Gastroesophageal sphincter (tissue), 4 donors: ENCODE measurements around the gene BCL2. TPM values are rescaled to one million over a fixed set of nuclear protein-coding genes. Genes with fewer than 3 reads are reported as not detected.
A peak's percentile ranks its signal among the peaks of the same experiment; 100 is the strongest.

Experiments
- ATAC-seq: fragments of 150-250 bp; one replicate; pipeline ENCODE4 v1.9.1; 2016; ENCODE audit warnings: mild to moderate bottlenecking, moderate library complexity
- H3K27ac ChIP-seq, 4 donors: fragments of 200-600 bp; sonication (generic) in 3 of 4; 1 replicate in 3 of 4; 2 replicates in 1 of 4; pipeline ENCODE4 v1.5.1; 2016 to 2019
- H3K27me3 ChIP-seq: fragments of 200-600 bp; sonication (generic); one replicate; pipeline ENCODE4 v1.5.1; 2019
- H3K36me3 ChIP-seq, 2 donors: fragments of 200-600 bp; sonication (generic); one replicate each; pipeline ENCODE4 v1.5.1; 2019; ENCODE audit warnings: control low read depth in 1 of 2
- H3K4me1 ChIP-seq, 3 donors: fragments of 200-600 bp; sonication (generic); 1 replicate in 2 of 3; 2 replicates in 1 of 3; pipeline ENCODE4 v1.5.1; 2016 to 2019; ENCODE audit warnings: control low read depth in 2 of 3
- H3K4me3 ChIP-seq, 2 donors: fragments of 200-600 bp; sonication (generic); one replicate each; pipeline ENCODE4 v1.5.1; 2019; ENCODE audit warnings: mild to moderate bottlenecking in 1 of 2, moderate library complexity in 1 of 2
- H3K9me3 ChIP-seq, 3 donors: fragments of 200-600 bp; sonication (generic); one replicate each; pipeline ENCODE4 v1.5.1; 2017 to 2019; ENCODE audit warnings: control low read depth in 2 of 3
- EP300 ChIP-seq: sonication (generic); formaldehyde crosslinking; IDR thresholded peaks from one replicate; pipeline ENCODE4 v1.6.1; 2017; ENCODE audit warnings: antibody characterized with exemption, mild to moderate bottlenecking
- POLR2A ChIP-seq, 2 donors: fragments of 450-650 bp; IDR thresholded peaks; one replicate each; pipeline ENCODE4 v1.6.1; 2017; ENCODE audit warnings: antibody characterized with exemption in 2 of 2, mild to moderate bottlenecking in 2 of 2, moderate library complexity in 1 of 2
- POLR2AphosphoS5 ChIP-seq: sonication (generic); formaldehyde crosslinking; IDR thresholded peaks from one replicate; pipeline ENCODE4 v1.6.1; 2017; ENCODE audit warnings: antibody characterized with exemption
- WGBS, 2 donors: methylation state at CpG; one replicate each; pipeline ENCODE4 v1.1.5; 2018; ENCODE audit warnings: low coverage in 1 of 2; 5-methylcytosine and 5-hydroxymethylcytosine counted together
- total RNA-seq, 4 donors: library from RNA; depleted of rRNA; stranded (reverse); fragments of >200 nt; gene quantifications; one replicate each; pipeline ENCODE4 v1.1.0, GENCODE V29; 2016
- TF ChIP-seq, protein P1 (sequence below), 4 experiments: fragments of 200-600 bp in 2 of 4; fragments of 450-650 bp in 2 of 4; sonication (generic) in 1 of 4; IDR thresholded peaks; one replicate each; pipeline ENCODE4 v1.5.1; 2017 to 2019; ENCODE audit warnings: antibody characterized with exemption in 4 of 4, mild to moderate bottlenecking in 2 of 4, moderate library complexity in 2 of 4

The BCL2 gene
- total RNA-seq, 4 donors from 2014 or later, result 31.2 to 41.7 (median 32.7) TPM

GRCh38 chr18:63131959-63132818 lies 187.4 kb downstream of the BCL2 start:
- TF ChIP-seq, protein P1, sequence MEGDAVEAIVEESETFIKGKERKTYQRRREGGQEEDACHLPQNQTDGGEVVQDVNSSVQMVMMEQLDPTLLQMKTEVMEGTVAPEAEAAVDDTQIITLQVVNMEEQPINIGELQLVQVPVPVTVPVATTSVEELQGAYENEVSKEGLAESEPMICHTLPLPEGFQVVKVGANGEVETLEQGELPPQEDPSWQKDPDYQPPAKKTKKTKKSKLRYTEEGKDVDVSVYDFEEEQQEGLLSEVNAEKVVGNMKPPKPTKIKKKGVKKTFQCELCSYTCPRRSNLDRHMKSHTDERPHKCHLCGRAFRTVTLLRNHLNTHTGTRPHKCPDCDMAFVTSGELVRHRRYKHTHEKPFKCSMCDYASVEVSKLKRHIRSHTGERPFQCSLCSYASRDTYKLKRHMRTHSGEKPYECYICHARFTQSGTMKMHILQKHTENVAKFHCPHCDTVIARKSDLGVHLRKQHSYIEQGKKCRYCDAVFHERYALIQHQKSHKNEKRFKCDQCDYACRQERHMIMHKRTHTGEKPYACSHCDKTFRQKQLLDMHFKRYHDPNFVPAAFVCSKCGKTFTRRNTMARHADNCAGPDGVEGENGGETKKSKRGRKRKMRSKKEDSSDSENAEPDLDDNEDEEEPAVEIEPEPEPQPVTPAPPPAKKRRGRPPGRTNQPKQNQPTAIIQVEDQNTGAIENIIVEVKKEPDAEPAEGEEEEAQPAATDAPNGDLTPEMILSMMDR (IDR thresholded peaks at IDR 0.05), result no peak
- TF ChIP-seq POLR2AphosphoS5 (no peak), POLR2A (IDR thresholded peaks at IDR 0.05) (no peak), EP300 (no peak)
- WGBS, 2 donors, result 73 to 79% methylated on average over 12 of the region's 13 CpGs
- no peak for ATAC-seq
- Histone ChIP-seq H3K36me3 (peaks cover 0 to 13% of the 10 kb centered on the region in 2 donors), H3K4me3 (no peak overlapping the region), H3K27me3 (no peaks in the 10 kb centered on the region), H3K9me3 (no peaks in the 10 kb centered on the region), H3K4me1 (peaks cover 0 to 26% (median 11%) of the 10 kb centered on the region in 3 donors), H3K27ac (peak overlapping the region in 3 of 4 donors; percentile 60 to 64 (median 62))

DNA sequence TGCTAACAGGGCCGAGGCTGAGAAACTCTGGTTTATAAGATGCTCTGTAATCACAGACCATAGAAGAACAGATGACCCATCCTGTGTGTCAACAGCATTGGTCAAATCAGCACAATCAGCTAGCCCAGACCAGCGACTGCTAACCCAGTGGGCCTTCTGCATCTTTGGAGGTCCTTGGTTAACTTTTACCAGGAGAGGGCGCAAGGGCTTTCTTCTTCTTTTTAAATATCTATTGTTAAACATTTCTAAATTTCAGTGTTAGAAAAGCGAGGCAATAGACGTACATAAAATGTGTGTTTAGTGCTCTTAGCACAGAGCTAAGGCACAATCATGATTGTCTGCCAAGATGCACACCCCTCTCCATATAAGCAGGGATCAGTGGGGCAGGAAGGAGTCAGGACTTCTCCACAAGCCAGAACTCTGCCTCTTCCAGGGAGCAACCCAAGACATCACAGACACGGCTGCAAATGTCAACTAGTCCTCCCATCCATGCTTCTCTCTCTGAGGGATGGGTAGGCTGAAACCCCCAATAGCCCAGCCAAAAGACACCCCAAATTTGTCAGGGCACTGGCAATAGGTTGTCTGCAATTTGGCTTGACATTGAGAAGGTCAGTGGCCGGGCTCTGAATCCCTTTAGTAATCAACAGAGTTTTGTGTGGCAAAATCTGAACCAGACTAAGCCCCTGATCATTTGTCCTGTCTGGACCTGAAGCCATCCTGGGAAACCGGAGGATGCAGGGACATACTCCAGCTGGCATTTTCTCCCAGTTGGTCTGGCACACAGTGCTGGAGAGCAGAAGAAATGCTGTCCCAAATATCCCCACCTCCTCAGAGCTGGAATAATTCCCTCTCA lies 188.2 kb downstream of the BCL2 start:
- TF ChIP-seq, protein P1 (IDR thresholded peaks at IDR 0.05), result peak; percentile 48 to 80 (median 64)
- no peak for TF ChIP-seq POLR2AphosphoS5
- Histone ChIP-seq H3K27ac (peak overlapping the region in 3 of 4 donors; percentile 60 to 64 (median 62)), H3K36me3 (peaks cover 0 to 17% of the 10 kb centered on the region in 2 donors), H3K4me1 (peaks cover 0 to 26% (median 11%) of the 10 kb centered on the region in 3 donors), H3K9me3 (no peaks in the 10 kb centered on the region), H3K27me3 (no peaks in the 10 kb centered on the region), H3K4me3 (no peak overlapping the region)
- peak; percentile 44 for ATAC-seq
- WGBS, 2 donors, result 25% methylated on average over 5 of the region's 8 CpGs; no CpG with 5 or more reads in 1 of the 2 donors

DNA sequence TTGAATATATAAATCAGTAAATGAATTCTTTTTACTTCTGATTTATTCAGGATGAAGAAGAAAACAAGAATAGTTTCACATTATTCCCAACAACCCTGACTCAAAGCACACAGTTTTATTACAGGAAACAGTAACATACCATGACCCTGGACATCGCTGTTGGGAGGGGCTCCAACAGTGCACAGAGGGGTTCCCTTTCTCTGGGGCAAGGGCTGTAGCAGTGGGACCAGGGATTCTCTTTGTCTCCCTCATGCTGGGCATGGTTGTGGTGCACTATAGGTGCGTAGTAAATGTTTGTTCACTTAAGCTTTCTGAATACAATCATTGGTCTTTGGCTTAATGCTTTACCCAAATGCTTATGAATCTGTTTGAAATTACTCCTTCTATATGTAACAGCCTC lies 189.4 kb downstream of the BCL2 start:
- TF ChIP-seq POLR2AphosphoS5 (no peak), EP300 (no peak), POLR2A (IDR thresholded peaks at IDR 0.05) (no peak)
- TF ChIP-seq, protein P1 (IDR thresholded peaks at IDR 0.05), result no peak
- Histone ChIP-seq H3K27ac (no peak overlapping the region), H3K36me3 (peaks cover 0 to 17% of the 10 kb centered on the region in 2 donors), H3K4me1 (peaks cover 0 to 30% (median 11%) of the 10 kb centered on the region in 3 donors), H3K4me3 (no peak overlapping the region), H3K9me3 (no peaks in the 10 kb centered on the region), H3K27me3 (no peaks in the 10 kb centered on the region)
- WGBS, 2 donors, result 75 to 79% methylated on average over 2 of the region's 2 CpGs
- ATAC-seq, result no peak

DNA sequence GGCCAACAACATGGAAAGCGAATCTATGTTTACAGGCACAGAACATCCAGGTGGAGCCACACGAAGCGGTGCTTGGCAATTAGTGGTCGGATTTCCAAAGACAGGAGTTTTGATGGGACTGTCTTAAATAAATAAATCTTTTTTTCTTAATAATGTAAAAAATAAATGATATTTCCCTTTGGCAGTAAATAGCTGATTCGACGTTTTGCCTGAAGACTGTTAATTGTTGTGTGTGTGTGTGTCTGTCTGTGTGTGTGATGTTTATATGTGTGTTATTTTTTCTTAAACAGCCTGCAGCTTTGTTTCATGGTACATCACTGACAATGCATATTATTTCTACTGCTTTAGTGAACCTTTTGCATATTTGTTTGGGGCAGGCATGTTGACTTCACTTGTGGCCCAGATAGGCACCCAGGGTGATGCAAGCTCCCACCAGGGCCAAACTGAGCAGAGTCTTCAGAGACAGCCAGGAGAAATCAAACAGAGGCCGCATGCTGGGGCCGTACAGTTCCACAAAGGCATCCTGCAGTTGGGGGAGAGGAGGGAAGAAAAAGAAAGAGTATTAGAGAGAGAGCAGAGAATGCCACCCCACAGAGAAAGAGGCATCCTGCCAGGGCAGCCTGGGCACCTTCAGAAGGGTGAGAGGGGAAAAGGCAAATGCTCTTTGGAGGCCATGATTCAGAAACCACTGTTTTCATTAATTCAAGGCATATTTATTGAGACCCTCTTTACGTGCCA lies 191.2 kb downstream of the BCL2 start:
- 87 to 93% methylated on average over 7 to 9 of the region's 9 CpGs for WGBS, 2 donors
- no peak for ATAC-seq
- H3K27me3 ChIP-seq, result no peaks in the 10 kb centered on the region
- H3K9me3 ChIP-seq, result no peaks in the 10 kb centered on the region
- H3K4me3 ChIP-seq, result no peak overlapping the region
- H3K4me1 ChIP-seq, result peaks cover 0 to 30% (median 11%) of the 10 kb centered on the region in 3 donors
- H3K27ac ChIP-seq, result no peak overlapping the region
- TF ChIP-seq EP300 (no peak), POLR2A (IDR thresholded peaks at IDR 0.05) (no peak), POLR2AphosphoS5 (no peak)
- TF ChIP-seq, protein P1 (IDR thresholded peaks at IDR 0.05), result no peak
- H3K36me3 ChIP-seq, result peaks cover 0 to 17% of the 10 kb centered on the region in 2 donors
